GM13977 (cell line): Measurements from ENCODE around the gene ZPBP.

Source experiments
- DNase-seq: peaks from one replicate; pipeline ENCODE4 v3.0.0; 2012; ENCODE audit warnings: low spot score
- in situ Hi-C: fragments of 300-500 bp; cut with MboI; formaldehyde crosslinking; loops from one replicate; pipeline ENCODE4 v1.12.0; 2022; ENCODE audit warnings: low sequenced_read_pairs, low pct_unique_long_range_greater_than_20kb, mixed read lengths, inconsistent platforms; ENCODE audit not compliant: unreplicated experiment
- TF ChIP-seq, protein P1 (sequence below): IDR thresholded peaks from 2 replicates; pipeline ENCODE4 v1.5.1; 2012; ENCODE audit warnings: mild to moderate bottlenecking, control low read depth; ENCODE audit not compliant: insufficient read depth; ENCODE audit errors: extremely low read depth, missing control alignments

The ZPBP gene

GRCh38 chr7:49928787-49929186 lies 164.3 kb downstream of the ZPBP start:
- in situ Hi-C loops = no loop called here
- TF ChIP-seq, protein P1, sequence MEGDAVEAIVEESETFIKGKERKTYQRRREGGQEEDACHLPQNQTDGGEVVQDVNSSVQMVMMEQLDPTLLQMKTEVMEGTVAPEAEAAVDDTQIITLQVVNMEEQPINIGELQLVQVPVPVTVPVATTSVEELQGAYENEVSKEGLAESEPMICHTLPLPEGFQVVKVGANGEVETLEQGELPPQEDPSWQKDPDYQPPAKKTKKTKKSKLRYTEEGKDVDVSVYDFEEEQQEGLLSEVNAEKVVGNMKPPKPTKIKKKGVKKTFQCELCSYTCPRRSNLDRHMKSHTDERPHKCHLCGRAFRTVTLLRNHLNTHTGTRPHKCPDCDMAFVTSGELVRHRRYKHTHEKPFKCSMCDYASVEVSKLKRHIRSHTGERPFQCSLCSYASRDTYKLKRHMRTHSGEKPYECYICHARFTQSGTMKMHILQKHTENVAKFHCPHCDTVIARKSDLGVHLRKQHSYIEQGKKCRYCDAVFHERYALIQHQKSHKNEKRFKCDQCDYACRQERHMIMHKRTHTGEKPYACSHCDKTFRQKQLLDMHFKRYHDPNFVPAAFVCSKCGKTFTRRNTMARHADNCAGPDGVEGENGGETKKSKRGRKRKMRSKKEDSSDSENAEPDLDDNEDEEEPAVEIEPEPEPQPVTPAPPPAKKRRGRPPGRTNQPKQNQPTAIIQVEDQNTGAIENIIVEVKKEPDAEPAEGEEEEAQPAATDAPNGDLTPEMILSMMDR = no peak
- no peak for DNase-seq

- TF ChIP-seq, protein P1 = no peak
- no peak for DNase-seq
- in situ Hi-C loops = no loop called here
Observed at GRCh38 chr7:49927631-49928030, 165.4 kb downstream of the ZPBP start.

GRCh38 chr7:49926720-49927119 lies 166.3 kb downstream of the ZPBP start:
- TF ChIP-seq, protein P1 = no peak
- no peak for DNase-seq
- in situ Hi-C loops = no loop called here

GRCh38 chr7:49911909-49912308 lies 181.1 kb downstream of the ZPBP start:
- in situ Hi-C loops = no loop called here
- TF ChIP-seq, protein P1 = no peak
- no peak for DNase-seq

DNA sequence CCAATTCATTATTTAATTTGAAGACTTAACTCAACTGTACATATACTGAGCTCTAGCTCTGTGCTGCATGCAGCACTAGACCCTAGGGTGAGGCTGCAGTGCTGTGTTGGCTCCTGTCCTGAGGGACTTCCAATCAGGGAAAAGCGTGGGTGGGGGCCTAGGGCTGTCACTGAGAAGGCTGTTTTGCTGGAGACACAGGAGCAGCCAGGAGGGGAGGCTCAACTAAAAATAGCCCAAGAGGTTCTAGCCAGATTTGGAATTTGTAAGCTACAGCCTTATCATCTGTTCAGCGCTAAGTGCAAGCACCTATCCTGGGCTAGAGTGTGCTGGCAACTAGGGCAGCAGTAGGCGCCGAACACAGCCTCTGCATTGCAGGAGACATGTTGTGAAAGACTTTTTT lies 198.5 kb downstream of the ZPBP start:
- in situ Hi-C loops = no loop called here
- TF ChIP-seq, protein P1 = no peak
- no peak for DNase-seq

DNA sequence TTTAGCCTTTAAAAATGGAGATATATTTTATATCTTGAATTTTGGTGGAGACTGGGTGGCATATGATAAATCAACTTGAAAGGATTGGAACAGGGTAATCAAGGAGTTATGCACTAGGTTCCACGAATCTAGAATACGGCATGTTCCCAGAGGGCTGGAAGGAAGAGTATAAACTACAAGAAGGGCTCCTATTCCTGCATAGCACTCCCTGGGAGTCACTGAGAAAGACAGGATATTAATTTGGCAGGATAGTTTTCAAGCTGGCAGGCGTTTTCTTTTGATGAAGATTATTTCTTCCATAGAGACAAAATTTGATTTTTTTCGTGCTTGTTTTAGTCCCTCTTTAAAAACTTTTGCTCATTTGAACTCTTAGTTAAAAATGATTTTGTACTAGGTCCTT lies 199.9 kb downstream of the ZPBP start:
- TF ChIP-seq, protein P1 = no peak
- DNase-seq = no peak
- in situ Hi-C loops = no loop called here

DNA sequence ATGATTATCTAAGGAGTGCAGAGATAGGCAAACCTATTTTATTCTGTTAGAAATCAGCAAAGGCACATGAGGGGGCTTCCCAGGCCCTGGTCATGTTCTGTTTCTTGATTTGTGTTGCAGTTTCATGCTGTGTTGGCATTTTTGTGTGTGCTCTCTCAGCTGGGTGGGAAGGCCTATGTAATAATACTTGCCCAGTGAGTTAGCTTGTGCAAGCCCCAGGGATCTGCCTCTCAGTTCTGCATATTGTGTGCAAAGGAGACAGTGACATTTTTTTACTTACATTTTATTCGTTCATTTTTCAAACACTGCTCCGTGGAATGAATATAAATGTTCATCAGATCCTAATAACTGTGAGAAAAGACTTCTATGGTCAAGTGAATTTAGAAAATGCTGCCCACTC lies 200.6 kb downstream of the ZPBP start:
- TF ChIP-seq, protein P1 = no peak
- in situ Hi-C loops = no loop called here
- no peak for DNase-seq
